Measurements from ENCODE around the gene WDFY2.
A peak's percentile ranks its signal among the peaks of the same experiment; 100 is the strongest.

The WDFY2 gene

DNA sequence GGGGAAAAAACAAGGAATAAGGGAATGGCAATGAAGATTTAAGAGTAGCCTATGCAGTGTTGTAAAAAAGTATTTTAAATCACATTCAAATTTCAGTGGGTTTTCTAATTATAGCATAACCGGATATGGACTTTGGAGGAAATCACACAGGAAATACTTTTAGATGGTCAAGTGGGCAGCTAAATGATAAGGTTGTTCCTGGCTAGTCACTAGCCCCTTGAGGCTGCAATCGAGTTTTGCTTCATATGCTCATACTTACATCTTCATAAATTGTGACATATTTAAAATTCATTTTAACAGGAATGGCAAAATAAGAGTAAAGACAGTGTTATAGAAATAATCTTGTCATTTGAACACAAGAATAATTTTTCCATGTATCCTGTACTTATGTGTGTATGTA lies 88.9 kb downstream of the WDFY2 start:
- H3K4me1 Mint-ChIP-seq: peaks cover 16% of the 10 kb centered on the region
- H3K36me3 Mint-ChIP-seq (ENCODE audit: low read depth): peaks cover 15% of the 10 kb centered on the region
- TF ChIP-seq, protein P1, sequence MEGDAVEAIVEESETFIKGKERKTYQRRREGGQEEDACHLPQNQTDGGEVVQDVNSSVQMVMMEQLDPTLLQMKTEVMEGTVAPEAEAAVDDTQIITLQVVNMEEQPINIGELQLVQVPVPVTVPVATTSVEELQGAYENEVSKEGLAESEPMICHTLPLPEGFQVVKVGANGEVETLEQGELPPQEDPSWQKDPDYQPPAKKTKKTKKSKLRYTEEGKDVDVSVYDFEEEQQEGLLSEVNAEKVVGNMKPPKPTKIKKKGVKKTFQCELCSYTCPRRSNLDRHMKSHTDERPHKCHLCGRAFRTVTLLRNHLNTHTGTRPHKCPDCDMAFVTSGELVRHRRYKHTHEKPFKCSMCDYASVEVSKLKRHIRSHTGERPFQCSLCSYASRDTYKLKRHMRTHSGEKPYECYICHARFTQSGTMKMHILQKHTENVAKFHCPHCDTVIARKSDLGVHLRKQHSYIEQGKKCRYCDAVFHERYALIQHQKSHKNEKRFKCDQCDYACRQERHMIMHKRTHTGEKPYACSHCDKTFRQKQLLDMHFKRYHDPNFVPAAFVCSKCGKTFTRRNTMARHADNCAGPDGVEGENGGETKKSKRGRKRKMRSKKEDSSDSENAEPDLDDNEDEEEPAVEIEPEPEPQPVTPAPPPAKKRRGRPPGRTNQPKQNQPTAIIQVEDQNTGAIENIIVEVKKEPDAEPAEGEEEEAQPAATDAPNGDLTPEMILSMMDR (IDR thresholded peaks at IDR 0.05; ENCODE audit: unreplicated experiment in 3 of 3): no peak
- H3K4me3 Mint-ChIP-seq: no peak overlapping the region
- H3K9me3 Mint-ChIP-seq: peaks cover 8% of the 10 kb centered on the region
- H3K27ac Mint-ChIP-seq: no peak overlapping the region
- H3K27me3 Mint-ChIP-seq (ENCODE audit: low read depth): no peaks in the 10 kb centered on the region

DNA sequence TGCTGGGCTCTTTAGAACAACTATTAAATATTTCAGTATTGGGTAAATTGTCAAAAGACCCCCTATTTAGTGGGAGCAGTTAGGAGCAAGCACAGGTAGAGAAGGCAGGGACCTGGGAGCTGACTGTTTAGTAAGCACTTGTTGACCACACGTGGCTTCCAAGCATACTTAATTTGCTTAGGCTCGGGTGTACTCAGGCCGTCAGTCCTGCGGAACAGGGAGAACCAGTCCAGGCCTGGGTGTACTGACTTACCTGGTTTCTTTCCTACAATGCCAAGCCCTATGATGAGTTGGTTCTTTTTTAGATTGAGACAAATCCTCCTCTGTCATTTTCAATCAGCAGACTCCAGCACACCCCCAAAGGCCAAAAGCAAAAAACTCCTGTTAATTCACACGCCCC lies 90.0 kb downstream of the WDFY2 start:
- TF ChIP-seq, protein P1 (IDR thresholded peaks at IDR 0.05; ENCODE audit: unreplicated experiment in 3 of 3): no peak
- Mint-ChIP-seq H3K27me3 (ENCODE audit: low read depth) (no peaks in the 10 kb centered on the region), H3K4me3 (no peak overlapping the region), H3K36me3 (ENCODE audit: low read depth) (peaks cover 19% of the 10 kb centered on the region), H3K9me3 (peaks cover 8% of the 10 kb centered on the region), H3K4me1 (peaks cover 9% of the 10 kb centered on the region), H3K27ac (peak overlapping the region in 2 of 3 experiments; percentile 29 to 63)

DNA sequence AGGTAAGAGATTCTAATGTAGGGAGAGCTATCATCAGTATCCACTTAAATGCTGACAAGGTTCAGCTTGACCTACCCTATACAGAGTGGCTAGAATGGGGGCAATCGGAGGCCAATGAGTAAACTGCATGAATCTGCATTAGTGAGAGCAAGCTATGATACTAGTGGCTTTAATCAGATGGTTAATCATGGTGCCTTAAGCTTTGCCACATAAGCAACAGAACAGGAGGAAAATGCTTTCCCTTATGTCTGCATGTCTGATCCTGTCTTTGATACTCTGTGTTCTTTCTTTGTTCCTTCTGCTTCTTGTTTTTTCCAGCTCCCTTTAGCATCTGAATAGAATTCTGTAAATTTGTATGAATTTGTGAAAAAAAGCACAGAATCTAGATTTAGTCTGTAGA lies 91.1 kb downstream of the WDFY2 start:
- TF ChIP-seq, protein P1 (IDR thresholded peaks at IDR 0.05; ENCODE audit: unreplicated experiment in 3 of 3): no peak
- Mint-ChIP-seq H3K9me3 (peaks cover 8% of the 10 kb centered on the region), H3K4me1 (no peaks in the 10 kb centered on the region), H3K27ac (no peak overlapping the region), H3K4me3 (no peak overlapping the region), H3K36me3 (ENCODE audit: low read depth) (peaks cover 19% of the 10 kb centered on the region), H3K27me3 (ENCODE audit: low read depth) (peaks cover 3% of the 10 kb centered on the region)

DNA sequence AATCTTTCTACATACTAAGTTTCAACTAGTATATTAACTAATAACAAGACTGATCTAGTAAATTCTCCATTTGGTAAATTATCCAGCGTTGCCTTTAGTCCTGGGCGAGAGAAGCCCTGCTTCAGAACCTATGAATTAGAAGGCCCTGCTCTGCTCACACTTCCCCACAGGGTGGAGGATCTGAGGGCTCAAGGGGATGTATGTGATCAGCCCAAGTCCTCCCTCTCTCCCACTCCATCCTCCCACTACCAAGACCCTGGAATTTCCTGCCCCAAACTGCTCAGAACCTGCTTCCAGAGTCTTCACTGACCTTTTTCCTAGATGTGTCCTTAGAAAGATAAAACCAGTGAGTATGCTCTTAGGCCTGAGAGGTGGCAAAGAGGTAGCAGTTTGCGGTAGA lies 91.6 kb downstream of the WDFY2 start:
- Mint-ChIP-seq H3K27me3 (ENCODE audit: low read depth) (peaks cover 3% of the 10 kb centered on the region), H3K9me3 (peaks cover 8% of the 10 kb centered on the region), H3K4me3 (no peak overlapping the region), H3K36me3 (ENCODE audit: low read depth) (peaks cover 17% of the 10 kb centered on the region), H3K27ac (no peak overlapping the region), H3K4me1 (no peaks in the 10 kb centered on the region)
- TF ChIP-seq, protein P1 (IDR thresholded peaks at IDR 0.05; ENCODE audit: unreplicated experiment in 3 of 3): no peak

DNA sequence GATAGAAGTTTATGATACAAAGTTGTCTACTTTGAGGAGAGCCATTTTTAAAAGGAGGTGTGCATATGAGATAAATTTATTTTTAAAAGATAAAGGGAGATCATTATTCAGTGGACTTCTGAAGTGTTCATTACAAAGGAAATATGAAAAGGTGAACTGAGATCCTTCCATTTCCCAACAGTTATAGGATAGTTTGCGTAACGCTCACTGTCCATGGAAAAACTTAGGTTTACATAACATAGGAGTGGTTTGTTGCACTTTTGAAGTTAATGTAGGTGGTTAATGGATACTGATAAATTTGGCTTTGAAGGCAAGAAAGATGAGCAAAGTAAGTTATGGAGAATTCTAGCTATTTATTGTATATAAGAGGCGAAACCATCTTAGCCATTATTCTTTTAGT lies 92.5 kb downstream of the WDFY2 start:
- TF ChIP-seq, protein P1 (IDR thresholded peaks at IDR 0.05; ENCODE audit: unreplicated experiment in 3 of 3): no peak
- H3K4me1 Mint-ChIP-seq: no peaks in the 10 kb centered on the region
- H3K36me3 Mint-ChIP-seq (ENCODE audit: low read depth): peaks cover 14% of the 10 kb centered on the region
- H3K4me3 Mint-ChIP-seq: no peak overlapping the region
- no peak overlapping the region for H3K27ac Mint-ChIP-seq
- peaks cover 6% of the 10 kb centered on the region for H3K9me3 Mint-ChIP-seq
- H3K27me3 Mint-ChIP-seq (ENCODE audit: low read depth): peaks cover 3% of the 10 kb centered on the region

DNA sequence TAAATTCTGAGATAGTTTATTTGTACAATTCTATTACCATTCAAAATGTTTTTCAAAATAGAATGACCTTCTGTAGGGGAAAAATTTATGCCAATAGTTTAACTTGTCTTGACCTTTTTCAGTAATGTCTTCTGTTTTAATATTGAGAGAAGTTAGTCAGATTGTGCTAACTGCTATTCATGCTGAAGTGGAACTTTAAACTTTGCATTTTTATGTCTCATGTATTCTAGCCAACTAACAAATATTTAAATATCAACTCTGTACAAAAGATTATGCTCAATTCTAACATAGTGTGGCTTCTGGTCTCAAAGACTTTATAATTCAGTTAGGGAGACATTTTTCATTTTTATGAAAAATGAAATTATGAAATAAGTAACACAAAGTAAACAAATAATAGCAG lies 94.2 kb downstream of the WDFY2 start:
- no peak overlapping the region for H3K27ac Mint-ChIP-seq
- H3K4me1 Mint-ChIP-seq: no peaks in the 10 kb centered on the region

More for the DNA sequence above, 94.2 kb downstream of the WDFY2 start:
- TF ChIP-seq, protein P1 (IDR thresholded peaks at IDR 0.05; ENCODE audit: unreplicated experiment in 3 of 3): no peak
- H3K36me3 Mint-ChIP-seq (ENCODE audit: low read depth): peaks cover 8% of the 10 kb centered on the region
- peaks cover 3% of the 10 kb centered on the region for H3K27me3 Mint-ChIP-seq (ENCODE audit: low read depth)
- H3K9me3 Mint-ChIP-seq: no peaks in the 10 kb centered on the region
- no peak overlapping the region for H3K4me3 Mint-ChIP-seq

Measured in nephron (organoid).